Measurements from ENCODE around the gene CCNL2. TPM values are rescaled to one million over a fixed set of nuclear protein-coding genes. Genes with fewer than 3 reads are reported as not detected.

CCNL2 gene
- total and polyA plus RNA-seq, 2 of the 13 experiments (the other 11 are each of a cell fraction or from before 2014, with no cell fraction given) = 105 to 340 TPM

DNA sequence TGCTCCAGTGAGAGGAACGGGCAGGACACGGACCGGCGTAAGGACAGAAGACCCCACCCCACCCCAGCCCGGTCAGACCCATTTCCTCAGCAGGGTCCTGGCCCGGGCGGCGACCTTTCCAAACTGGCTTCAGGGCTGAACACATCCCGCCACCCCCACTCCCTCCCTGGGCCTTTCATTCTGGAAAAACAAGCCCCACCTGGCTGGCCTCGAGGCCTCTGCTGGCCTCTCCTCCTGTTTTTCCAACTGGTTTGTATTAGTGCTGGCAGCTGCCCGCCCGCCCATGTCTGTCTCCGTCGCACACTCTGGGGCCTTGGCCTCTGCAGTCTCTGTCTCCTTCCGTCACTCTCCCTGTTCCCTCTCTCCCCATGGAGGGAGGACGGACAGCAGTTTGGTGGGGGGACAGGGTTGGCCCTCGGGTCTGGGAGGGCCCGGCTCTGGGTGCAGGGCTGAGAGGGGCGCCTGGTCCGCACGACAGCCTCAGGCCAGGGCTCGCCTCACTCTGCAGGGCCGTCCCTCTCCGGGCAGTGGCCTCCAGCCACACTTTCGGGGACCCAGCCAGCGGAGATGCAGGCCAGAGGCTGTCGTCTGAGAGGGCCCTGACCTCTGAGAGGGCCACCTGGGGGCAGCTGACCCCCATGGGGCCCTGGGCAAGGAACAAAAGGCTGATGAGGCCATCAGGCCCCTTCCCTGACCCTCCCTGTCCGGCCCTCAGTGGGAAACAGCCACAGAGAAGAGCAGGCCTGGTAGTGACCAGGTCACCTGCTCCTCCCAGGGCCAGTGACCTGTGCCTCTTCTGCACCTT is 39.3 kb downstream of the CCNL2 start (continued):
- TF ChIP-seq FOXM1 (CRISPR knock-in tag; IDR thresholded peaks at IDR 0.05) = no peak
- no peak for TF ChIP-seq POGZ (CRISPR knock-in tag; IDR thresholded peaks at IDR 0.05)
- TF ChIP-seq ZNF280D (CRISPR knock-in tag; IDR thresholded peaks at IDR 0.05) = no peak
- TF ChIP-seq ZNF407 (CRISPR knock-in tag; IDR thresholded peaks at IDR 0.05; ENCODE audit: not compliant biosample characterization) = peak; percentile 50
- TF ChIP-seq HCFC1 (IDR thresholded peaks at IDR 0.05; ENCODE audit: low read depth, low read length) = no peak
- TF ChIP-seq KLF11 (CRISPR knock-in tag; IDR thresholded peaks at IDR 0.05) = no peak
- TF ChIP-seq ZNF224 (CRISPR knock-in tag; IDR thresholded peaks at IDR 0.05) = no peak
- TF ChIP-seq SMAD1 (CRISPR knock-in tag; IDR thresholded peaks at IDR 0.05; ENCODE audit: borderline replicate concordance, low read depth) = no peak
- peak; percentile 33; the same call in 1 of the 2 replicates for TF ChIP-seq MAX (IDR thresholded peaks at IDR 0.05)
- no peak for TF ChIP-seq ZNF276 (CRISPR knock-in tag; IDR thresholded peaks at IDR 0.05; ENCODE audit: low read depth)
- TF ChIP-seq CEBPB (IDR thresholded peaks at IDR 0.05; ENCODE audit: borderline replicate concordance, low read depth, low read length) = no peak
